Lung (tissue), 16 donors: ENCODE results near the gene DNAH10. TPM values are rescaled to one million over a fixed set of nuclear protein-coding genes. Genes with fewer than 3 reads are reported as not detected.

Experiments
- ATAC-seq: fragments of 200-7000 bp; cut with Tn5 transposase; one replicate; pipeline ENCODE4 v1.9.1; 2020; ENCODE audit warnings: moderate number of reproducible peaks; ENCODE audit not compliant: insufficient read depth, low FRiP score
- DNase-seq, 3 donors: peaks; one replicate each; pipeline ENCODE4 v3.0.0-alpha.2; 2013 to 2017
- H3K27ac ChIP-seq, 2 donors: one replicate each; pipeline ENCODE4 v1.5.1; 2013; ENCODE audit warnings: mild to moderate bottlenecking in 2 of 2, moderate library complexity in 2 of 2, control low read depth in 1 of 2, inconsistent platforms in 1 of 2, low read depth in 1 of 2, low read length in 1 of 2
- H3K27me3 ChIP-seq, 3 donors: one replicate each; pipeline ENCODE4 v1.5.1; 2013; ENCODE audit warnings: low read length in 2 of 3; ENCODE audit not compliant: control insufficient read depth in 3 of 3, insufficient read depth in 3 of 3
- H3K36me3 ChIP-seq, 4 donors: one replicate each; pipeline ENCODE4 v1.5.1; 2013; ENCODE audit warnings: low read length in 4 of 4, mild to moderate bottlenecking in 1 of 4, moderate library complexity in 1 of 4; ENCODE audit not compliant: control insufficient read depth in 4 of 4, insufficient read depth in 4 of 4
- H3K4me1 ChIP-seq, 5 donors: one replicate each; pipeline ENCODE4 v1.5.1; 2013; ENCODE audit warnings: low read length in 5 of 5, mild to moderate bottlenecking in 2 of 5, moderate library complexity in 1 of 5; ENCODE audit not compliant: control insufficient read depth in 5 of 5, insufficient read depth in 5 of 5
- H3K4me3 ChIP-seq: one replicate; pipeline ENCODE4 v1.5.1; 2013; ENCODE audit warnings: mild to moderate bottlenecking, control low read depth, moderate library complexity
- H3K9ac ChIP-seq, 2 donors: one replicate each; pipeline ENCODE4 v1.5.1; 2013; ENCODE audit warnings: low read length in 2 of 2, control low read depth in 1 of 2; ENCODE audit not compliant: insufficient read depth in 1 of 2
- H3K9me3 ChIP-seq, 4 donors: one replicate each; pipeline ENCODE4 v1.5.1; 2013; ENCODE audit warnings: low read length in 3 of 4, mild to moderate bottlenecking in 1 of 4, moderate library complexity in 1 of 4; ENCODE audit not compliant: control insufficient read depth in 4 of 4, insufficient read depth in 3 of 4
- CTCF ChIP-seq: IDR thresholded peaks from 2 replicates; pipeline ENCODE4 v1.5.1; 2012; ENCODE audit warnings: mild to moderate bottlenecking; ENCODE audit errors: control extremely low read depth, extremely low read depth
- WGBS, 2 donors: extraction: QIAGEN DNeasy Blood & Tissue Kit; methylation state at CpG; one replicate each; pipeline ENCODE4 v1.1.7; 2013; 5-methylcytosine and 5-hydroxymethylcytosine counted together
- long read RNA-seq, 5 donors: transcript quantifications; one replicate each; lab custom pipeline, GENCODE V29; 2026
- polyA plus RNA-seq, 2 donors: library from polyadenylated mRNA; stranded (reverse); fragments of 200-250 nt; gene quantifications; one replicate each; pipeline ENCODE4 v1.2.1, GENCODE V29; 2013
- total RNA-seq, 2 donors: library from RNA; depleted of rRNA in 1 of 2; stranded (reverse); fragments of >200 nt in 1 of 2; gene quantifications; one replicate each; pipeline ENCODE4 v1.2.1, GENCODE V29; 2014 to 2021
- donor health status: control.
- donor health status: control.
- donor health status: Bipolar disorder and iron deficiency.
- donor health status: healthy.
- donor health status: DM: yes; HTN: yes; CAD: no.

DNAH10 gene
- total RNA-seq (10 to 100 TPM; 15.9 to 21.7 TPM), polyA plus RNA-seq (1 to 10 TPM; 2.0 to 2.4 TPM)
- long read RNA-seq, donor 1, result 0 reads
- long read RNA-seq, donor 2, result 0 reads
- long read RNA-seq, donor 3, result 0 reads
- long read RNA-seq, donor 4, result 0 reads
- long read RNA-seq, donor 5, result 0 reads

GRCh38 chr12:123761841-123762714 is at the start of gene DNAH10:
DNAH10 (plus strand) TSS chr12:123762301; CDS start chr12:123762337, 36 bp downstream.
- Histone ChIP-seq H3K27me3 (peaks cover 0 to 8% (median 7%) of the 10 kb centered on the region in 3 donors), H3K27ac (no peak within 1 kb of the TSS), H3K4me3 (peak within 1 kb of the TSS; percentile 33), H3K36me3 (peaks cover 0 to 2% (median 0%) of the 10 kb centered on the region in 4 donors), H3K9ac (no peak within 1 kb of the TSS), H3K9me3 (peaks cover 0 to 2% (median 0%) of the 10 kb centered on the region in 4 donors), H3K4me1 (peaks cover 0 to 19% (median 8%) of the 10 kb centered on the region in 5 donors)
- WGBS, 2 donors, result 1 to 4% methylated on average over 61 to 105 of the region's 105 CpGs
- ATAC-seq, result peak; percentile 32
- TF ChIP-seq CTCF, result peak; percentile 3
- peak; percentile 43 to 63 (median 54) for DNase-seq

GRCh38 chr12:123712780-123713319 is 49.3 kb upstream of the DNAH10 start:
- WGBS, 2 donors, result 0 to 1% methylated on average over 26 of the region's 26 CpGs
- Histone ChIP-seq H3K27me3 (no peaks in the 10 kb centered on the region), H3K4me1 (peaks cover 9 to 19% (median 10%) of the 10 kb centered on the region in 5 donors), H3K9ac (peak overlapping the region; percentile 40 to 46), H3K9me3 (no peaks in the 10 kb centered on the region), H3K36me3 (no peaks in the 10 kb centered on the region), H3K4me3 (peak overlapping the region; percentile 98), H3K27ac (peak overlapping the region in 1 of 2 donors; percentile 86)
- no peak for TF ChIP-seq CTCF
- ATAC-seq (no peak), DNase-seq (peak in 1 of 3 donors; percentile 10)

- Histone ChIP-seq H3K4me1 (peaks cover 9 to 19% (median 10%) of the 10 kb centered on the region in 5 donors), H3K27ac (peak overlapping the region in 1 of 2 donors; percentile 37), H3K9ac (peak overlapping the region; percentile 40 to 46), H3K36me3 (no peaks in the 10 kb centered on the region), H3K9me3 (no peaks in the 10 kb centered on the region), H3K27me3 (no peaks in the 10 kb centered on the region), H3K4me3 (peak overlapping the region; percentile 98)
- WGBS, 2 donors, result 18 to 20% methylated on average over 6 of the region's 6 CpGs
- no peak for TF ChIP-seq CTCF
- ATAC-seq (no peak), DNase-seq (no peak)
Measured at GRCh38 chr12:123713398-123713797, 48.7 kb upstream of the DNAH10 start.
